Stimulated activated CD8-positive, alpha-beta memory T cell treated with anti-CD3 and anti-CD28 coated beads, Interleukin-4, amount 100 ng/mL, for 1 hour (primary cell): ENCODE results near the gene ESPNL.
"Not testable (repeated sequence)": the region's sequence is repeated elsewhere in the genome, so short reads cannot be mapped to it uniquely, and the experiment has no call there.

Experiments
- DNase-seq, 2 donors: peaks; one replicate each; pipeline ENCODE4 v3.0.0-alpha.2; 2020; ENCODE audit warnings: low read depth in 2 of 2, low spot score in 1 of 2

Gene ESPNL

GRCh38 chr2:238100049-238100820 is at the start of gene ESPNL:
ESPNL (plus strand) TSS chr2:238100340; CDS start chr2:238100420, 80 bp downstream.
- no peak for DNase-seq

GRCh38 chr2:238053191-238053776 is 46.9 kb upstream of the ESPNL start:
- DNase-seq, result no peak

DNA sequence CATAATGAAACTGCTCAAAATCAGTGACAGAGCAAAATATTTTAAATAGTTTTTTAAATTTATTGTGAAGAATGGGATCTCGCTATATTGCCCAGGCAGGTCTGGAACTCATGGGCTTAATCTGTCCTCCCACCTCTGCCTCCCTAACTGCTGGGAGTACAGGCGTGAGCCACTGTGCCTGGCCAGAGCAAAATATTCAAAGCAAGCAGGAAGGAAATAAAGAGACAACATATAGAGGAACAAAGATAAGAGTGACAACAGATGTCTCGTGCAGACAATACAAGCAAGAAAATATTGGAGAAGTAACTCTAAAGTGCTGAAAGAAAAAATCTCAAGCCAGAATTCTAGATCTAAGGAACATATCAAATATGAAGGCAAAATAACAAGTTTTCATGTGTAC is 44.3 kb upstream of the ESPNL start:
- no peak for DNase-seq

- not testable (repeated sequence) for DNase-seq
These were observed 42.2 kb upstream of the ESPNL start for GRCh38 chr2:238057696-238058575.

DNA sequence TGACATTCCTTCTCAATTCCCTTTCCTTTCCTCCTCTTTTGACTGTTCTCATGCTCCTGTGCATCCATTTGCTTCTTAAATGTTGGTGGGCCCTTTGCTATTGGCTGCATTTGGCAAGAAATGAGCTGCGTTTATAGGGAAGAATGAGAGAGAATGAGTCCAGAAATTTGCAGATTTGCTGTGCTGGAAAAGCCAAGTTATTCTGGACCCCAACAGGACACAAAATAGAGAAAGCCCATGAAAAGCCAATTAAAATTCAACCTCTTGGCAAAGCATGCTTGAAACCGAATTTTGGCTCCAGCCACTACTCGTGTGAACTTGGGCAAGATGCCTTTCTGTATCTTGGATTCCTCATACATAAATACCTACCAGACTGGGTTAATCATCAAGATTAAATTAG is 40.6 kb upstream of the ESPNL start:
- no peak for DNase-seq

- DNase-seq, result no peak
These were observed 40.0 kb upstream of the ESPNL start for GRCh38 chr2:238060096-238060541.

DNA sequence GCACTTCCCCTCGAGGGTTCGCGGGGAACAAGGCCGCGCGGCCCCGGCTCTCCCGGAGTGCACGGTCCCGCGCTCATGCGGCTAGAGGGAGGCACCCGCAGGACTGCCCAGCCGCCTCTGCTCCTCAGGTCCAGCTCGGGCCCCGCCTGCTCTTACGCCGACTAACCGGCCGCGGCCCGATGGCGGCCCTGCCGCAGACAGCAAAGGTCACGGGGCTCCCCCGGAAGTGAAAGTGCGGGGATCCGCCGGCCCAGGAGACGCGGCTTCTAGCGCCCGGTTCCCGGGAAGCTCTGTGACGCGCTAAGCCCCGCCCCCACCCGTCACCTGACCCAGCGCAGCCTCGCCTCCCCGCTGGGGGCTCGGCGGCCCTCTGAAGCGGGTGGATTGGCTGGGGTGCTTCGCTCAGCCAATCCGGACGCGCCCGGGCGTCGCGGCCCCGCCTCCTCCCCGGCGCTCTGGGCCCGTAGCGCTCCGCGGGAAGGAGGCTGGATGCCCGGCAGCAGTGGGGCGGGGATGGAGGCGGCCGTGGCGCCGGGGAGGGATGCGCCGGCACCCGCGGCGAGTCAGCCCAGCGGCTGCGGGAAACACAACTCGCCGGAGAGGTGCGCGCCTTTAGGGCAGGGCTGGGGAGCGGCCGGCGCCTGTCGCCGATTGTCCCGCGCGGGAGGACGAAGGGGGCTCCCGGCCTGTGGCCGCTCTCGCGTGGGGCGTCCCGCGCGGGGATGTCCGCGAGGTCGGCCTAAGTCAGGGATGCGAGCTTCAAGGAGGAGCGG is 39.4 kb upstream of the ESPNL start, which contains the start of gene SCLY:
Gene SCLY (plus strand): TSS at position 460 of the 773 bp plus-strand sequence. CDS start 54 bp downstream, at position 514.
- DNase-seq, result peak; percentile 92 to 93

DNA sequence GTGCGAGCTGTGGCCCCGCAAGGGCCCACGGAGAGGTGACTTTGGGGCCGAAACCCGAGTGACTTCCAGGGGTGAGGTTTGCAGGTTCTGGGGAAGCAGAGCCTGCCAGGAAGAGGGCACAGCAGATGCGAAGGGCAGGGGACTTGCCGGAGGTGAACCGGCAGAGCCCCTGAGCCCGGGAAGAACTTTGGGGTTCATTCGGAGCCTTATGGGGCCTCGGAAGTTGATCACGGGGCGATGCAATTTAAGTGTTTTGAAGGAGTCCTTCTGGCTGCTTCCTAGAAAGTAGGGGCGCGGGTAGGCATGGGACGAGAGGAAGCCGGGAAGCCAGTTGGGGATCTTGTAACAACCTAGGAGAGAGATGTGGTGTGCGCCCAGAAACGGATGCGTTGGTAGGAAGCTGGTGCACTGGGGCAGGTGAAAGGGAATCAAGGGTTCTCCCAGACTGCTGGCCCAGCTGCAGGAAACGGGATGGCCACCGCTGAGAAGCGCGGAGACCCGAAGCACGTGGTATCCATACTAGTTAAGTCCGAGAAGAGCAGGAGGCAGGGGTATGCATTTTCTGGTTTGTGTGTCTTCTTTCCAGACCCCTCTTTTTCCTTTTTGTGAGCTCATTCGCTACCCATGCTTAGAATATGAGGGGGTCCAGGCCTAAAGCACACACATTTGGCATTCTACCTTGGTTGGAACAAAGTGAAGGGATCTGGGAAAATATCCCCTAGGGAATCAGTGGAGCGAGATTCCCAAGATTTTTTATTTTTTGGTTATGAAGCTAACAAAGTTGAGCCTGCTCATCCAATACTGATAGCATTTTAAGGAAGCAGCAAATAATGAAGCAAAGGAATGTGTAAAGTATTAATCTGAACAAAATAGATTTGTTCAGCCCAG is 38.6 kb upstream of the ESPNL start:
- DNase-seq, result no peak

GRCh38 chr2:238063414-238064189 is 36.5 kb upstream of the ESPNL start:
- DNase-seq, result no peak

GRCh38 chr2:238064376-238064775 is 35.8 kb upstream of the ESPNL start:
- no peak for DNase-seq

- DNase-seq, result no peak
These were observed 34.9 kb upstream of the ESPNL start for GRCh38 chr2:238065071-238065846.

DNA sequence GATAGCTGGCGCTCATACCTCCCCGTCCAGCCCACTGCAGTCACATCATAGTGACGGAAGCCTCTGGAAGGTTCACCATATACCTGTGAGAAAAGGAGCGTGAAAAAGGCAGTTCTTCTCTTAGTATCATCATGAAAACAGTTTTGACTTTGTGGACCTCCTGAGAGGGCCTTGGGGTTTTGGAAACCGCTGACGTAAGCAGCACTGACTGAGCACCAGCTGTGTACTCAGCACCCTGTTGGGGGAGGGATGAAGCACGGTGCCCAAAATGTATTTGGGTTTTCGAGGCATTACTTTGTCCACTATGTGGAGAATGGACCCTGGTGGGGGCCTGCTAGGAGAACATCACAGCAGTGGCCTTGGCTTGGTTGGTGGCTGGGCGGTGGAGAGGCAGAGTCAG is 33.9 kb upstream of the ESPNL start:
- DNase-seq, result no peak

- DNase-seq, result not testable (repeated sequence)
These were observed 33.4 kb upstream of the ESPNL start for GRCh38 chr2:238066718-238067117.

- no peak for DNase-seq
These were observed 32.2 kb upstream of the ESPNL start for GRCh38 chr2:238067939-238068338.

DNA sequence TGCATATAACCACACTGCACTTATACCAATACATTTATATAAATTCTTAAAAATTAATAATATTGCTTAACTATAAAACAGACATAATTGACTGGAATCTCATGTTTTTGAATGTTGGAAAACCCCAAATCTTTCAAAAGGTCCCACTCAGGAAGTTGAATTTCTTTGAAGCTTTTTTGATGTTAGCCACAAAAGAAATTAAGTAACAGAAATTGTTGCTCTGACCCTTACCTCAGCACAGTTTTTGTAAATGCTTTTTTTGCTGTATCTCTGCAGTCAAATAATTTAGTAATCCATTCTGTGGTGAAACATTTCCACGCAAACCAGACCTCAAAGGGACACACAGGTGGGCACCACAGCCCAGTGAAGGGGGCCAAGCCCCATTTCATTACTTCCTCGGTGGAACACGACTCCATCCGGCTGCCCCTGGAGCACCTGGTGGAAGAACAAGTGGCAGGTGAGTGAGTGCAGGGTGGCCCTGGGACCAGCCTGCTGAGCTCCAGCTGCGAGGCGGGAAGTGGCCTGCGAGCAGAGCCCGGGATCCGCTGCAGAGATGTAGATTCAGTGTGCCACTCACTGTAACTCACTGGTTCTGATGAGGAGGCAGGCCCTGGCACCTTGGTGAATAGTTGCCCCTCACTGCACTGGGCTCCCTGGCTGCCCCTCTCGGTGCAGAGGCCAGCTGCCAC is 31.0 kb upstream of the ESPNL start:
- no peak for DNase-seq

DNA sequence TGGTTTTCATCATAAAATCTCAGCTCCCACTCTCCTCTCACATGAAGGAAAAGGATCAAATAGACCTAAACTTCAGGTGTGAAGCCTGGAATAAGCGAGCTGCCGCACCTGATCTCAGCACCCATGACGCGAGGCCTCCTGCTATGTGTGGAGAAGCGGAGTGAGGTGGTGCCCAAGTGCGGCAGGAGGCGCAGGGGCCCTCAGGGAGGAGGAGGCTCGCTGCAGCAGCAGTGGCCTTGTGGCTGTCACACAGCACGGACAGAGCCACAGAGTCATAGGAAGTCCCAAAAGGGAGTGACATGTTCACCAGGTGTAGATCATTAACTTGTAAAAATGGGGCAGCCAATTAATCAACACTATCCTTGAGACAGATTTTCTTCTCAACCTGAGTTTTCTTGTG is 30.3 kb upstream of the ESPNL start:
- DNase-seq, result no peak

GRCh38 chr2:238075397-238075796 is 24.7 kb upstream of the ESPNL start:
- no peak for DNase-seq

- DNase-seq, result no peak
These were observed 22.8 kb upstream of the ESPNL start for GRCh38 chr2:238077292-238077691.
